ENCODE data around the gene POC1A.

Gene POC1A

GRCh38 chr3:52126036-52126435 is 28.2 kb downstream of the POC1A start:
- no peak for DNase-seq

- no peak for DNase-seq
Measured at GRCh38 chr3:52124766-52125165, 29.5 kb downstream of the POC1A start.

GRCh38 chr3:52124126-52124525 is 30.1 kb downstream of the POC1A start:
- DNase-seq: no peak

GRCh38 chr3:52123106-52123725 is 31.0 kb downstream of the POC1A start:
- peak; percentile 79 for DNase-seq

GRCh38 chr3:52122491-52122890 is 31.7 kb downstream of the POC1A start:
- DNase-seq: no peak

- no peak for DNase-seq
Measured at GRCh38 chr3:52121813-52122212, 32.4 kb downstream of the POC1A start.

GRCh38 chr3:52121464-52121805 is 32.8 kb downstream of the POC1A start:
- DNase-seq: no peak

GRCh38 chr3:52120556-52121463 is 33.4 kb downstream of the POC1A start:
- DNase-seq: no peak

GRCh38 chr3:52119826-52120225 is 34.4 kb downstream of the POC1A start:
- DNase-seq: no peak

- no peak for DNase-seq
Measured at GRCh38 chr3:52119099-52119498, 35.1 kb downstream of the POC1A start.

- no peak for DNase-seq
Measured at GRCh38 chr3:52118156-52118875, 35.9 kb downstream of the POC1A start.

GRCh38 chr3:52117537-52117936 is 36.7 kb downstream of the POC1A start:
- DNase-seq: no peak

GRCh38 chr3:52112056-52112455 is 42.2 kb downstream of the POC1A start:
- DNase-seq: no peak

GRCh38 chr3:52110502-52110901 is 43.7 kb downstream of the POC1A start:
- DNase-seq: no peak

- no peak for DNase-seq
Measured at GRCh38 chr3:52109611-52110301, 44.5 kb downstream of the POC1A start.

GRCh38 chr3:52108302-52109232 is 45.7 kb downstream of the POC1A start:
- no peak for DNase-seq

GRCh38 chr3:52106951-52107611 is 47.1 kb downstream of the POC1A start:
- no peak for DNase-seq

- no peak for DNase-seq
Measured at GRCh38 chr3:52104684-52105640, 49.3 kb downstream of the POC1A start.

- no peak for DNase-seq
Measured at GRCh38 chr3:52102934-52103333, 51.3 kb downstream of the POC1A start.

- DNase-seq: no peak
Measured at GRCh38 chr3:52099001-52099401, 55.2 kb downstream of the POC1A start.

Data from activated CD8-positive, alpha-beta memory T cell treated with anti-CD3 and anti-CD28 coated beads, Interleukin-2, amount 50 U/mL, for 4 hours (primary cell).